Kidney epithelial cell (primary cell): Measurements from ENCODE around the gene SNPH. TPM values are rescaled to one million over a fixed set of nuclear protein-coding genes. Genes with fewer than 3 reads are reported as not detected.

Experiments
- DNase-seq: peaks from one replicate; pipeline ENCODE4 v3.0.0-alpha.2; 2010; ENCODE audit warnings: low read depth
- H3K27me3 ChIP-seq: 2 replicates; pipeline ENCODE4 v1.6.0; 2011; ENCODE audit warnings: low read length; ENCODE audit not compliant: control insufficient read depth, insufficient read depth
- H3K36me3 ChIP-seq: 2 replicates; pipeline ENCODE4 v1.5.1; 2011; ENCODE audit warnings: low read length; ENCODE audit not compliant: control insufficient read depth, insufficient read depth
- H3K4me3 ChIP-seq: 2 replicates; pipeline ENCODE4 v1.5.1; 2011; ENCODE audit warnings: low read depth, mild to moderate bottlenecking, control low read depth, low read length
- total RNA-seq: library from RNA; depleted of rRNA; stranded (reverse); fragments of >200 nt; gene quantifications from 2 replicates; pipeline ENCODE4 v1.2.3, GENCODE V29; 2015
- TF ChIP-seq, protein P1 (sequence below): IDR thresholded peaks from 2 replicates; pipeline ENCODE4 v1.5.1; 2011; ENCODE audit warnings: mild to moderate bottlenecking, moderate library complexity, low read length, control low read depth, inconsistent platforms; ENCODE audit not compliant: insufficient read depth, poor library complexity, severe bottlenecking

Gene SNPH
- total RNA-seq, 1 donor from 2014 or later, result 7.1 TPM

- H3K36me3 ChIP-seq, result no peaks in the 10 kb centered on the region
- DNase-seq, result no peak
- no peaks in the 10 kb centered on the region for H3K27me3 ChIP-seq
- H3K4me3 ChIP-seq, result no peak overlapping the region
- TF ChIP-seq, protein P1, sequence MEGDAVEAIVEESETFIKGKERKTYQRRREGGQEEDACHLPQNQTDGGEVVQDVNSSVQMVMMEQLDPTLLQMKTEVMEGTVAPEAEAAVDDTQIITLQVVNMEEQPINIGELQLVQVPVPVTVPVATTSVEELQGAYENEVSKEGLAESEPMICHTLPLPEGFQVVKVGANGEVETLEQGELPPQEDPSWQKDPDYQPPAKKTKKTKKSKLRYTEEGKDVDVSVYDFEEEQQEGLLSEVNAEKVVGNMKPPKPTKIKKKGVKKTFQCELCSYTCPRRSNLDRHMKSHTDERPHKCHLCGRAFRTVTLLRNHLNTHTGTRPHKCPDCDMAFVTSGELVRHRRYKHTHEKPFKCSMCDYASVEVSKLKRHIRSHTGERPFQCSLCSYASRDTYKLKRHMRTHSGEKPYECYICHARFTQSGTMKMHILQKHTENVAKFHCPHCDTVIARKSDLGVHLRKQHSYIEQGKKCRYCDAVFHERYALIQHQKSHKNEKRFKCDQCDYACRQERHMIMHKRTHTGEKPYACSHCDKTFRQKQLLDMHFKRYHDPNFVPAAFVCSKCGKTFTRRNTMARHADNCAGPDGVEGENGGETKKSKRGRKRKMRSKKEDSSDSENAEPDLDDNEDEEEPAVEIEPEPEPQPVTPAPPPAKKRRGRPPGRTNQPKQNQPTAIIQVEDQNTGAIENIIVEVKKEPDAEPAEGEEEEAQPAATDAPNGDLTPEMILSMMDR, result no peak
Observed at GRCh38 chr20:1291191-1291741, 25.2 kb downstream of the SNPH start.

DNA sequence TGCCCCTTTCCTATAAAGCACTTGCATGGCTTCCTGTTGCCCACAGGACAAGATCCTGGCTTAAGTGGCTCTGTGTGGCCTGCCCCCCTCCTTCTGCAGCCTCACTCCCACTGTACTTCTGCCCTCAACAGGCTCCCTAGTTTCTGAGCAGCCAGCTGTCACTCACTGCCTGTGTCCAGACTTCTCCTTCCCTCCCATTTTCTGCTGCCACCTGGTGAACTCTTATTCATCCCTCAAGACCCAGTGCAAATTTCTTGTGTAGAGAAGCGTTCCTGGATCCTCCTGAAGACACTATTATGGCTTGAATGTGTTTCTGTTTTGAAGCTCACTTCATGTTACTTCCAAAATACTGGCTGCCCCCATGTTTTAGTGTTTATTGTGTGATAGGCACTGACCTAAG, 26.5 kb downstream of the SNPH start:
- Histone ChIP-seq H3K27me3 (no peaks in the 10 kb centered on the region), H3K36me3 (no peaks in the 10 kb centered on the region), H3K4me3 (no peak overlapping the region)
- TF ChIP-seq, protein P1, result no peak
- no peak for DNase-seq

DNA sequence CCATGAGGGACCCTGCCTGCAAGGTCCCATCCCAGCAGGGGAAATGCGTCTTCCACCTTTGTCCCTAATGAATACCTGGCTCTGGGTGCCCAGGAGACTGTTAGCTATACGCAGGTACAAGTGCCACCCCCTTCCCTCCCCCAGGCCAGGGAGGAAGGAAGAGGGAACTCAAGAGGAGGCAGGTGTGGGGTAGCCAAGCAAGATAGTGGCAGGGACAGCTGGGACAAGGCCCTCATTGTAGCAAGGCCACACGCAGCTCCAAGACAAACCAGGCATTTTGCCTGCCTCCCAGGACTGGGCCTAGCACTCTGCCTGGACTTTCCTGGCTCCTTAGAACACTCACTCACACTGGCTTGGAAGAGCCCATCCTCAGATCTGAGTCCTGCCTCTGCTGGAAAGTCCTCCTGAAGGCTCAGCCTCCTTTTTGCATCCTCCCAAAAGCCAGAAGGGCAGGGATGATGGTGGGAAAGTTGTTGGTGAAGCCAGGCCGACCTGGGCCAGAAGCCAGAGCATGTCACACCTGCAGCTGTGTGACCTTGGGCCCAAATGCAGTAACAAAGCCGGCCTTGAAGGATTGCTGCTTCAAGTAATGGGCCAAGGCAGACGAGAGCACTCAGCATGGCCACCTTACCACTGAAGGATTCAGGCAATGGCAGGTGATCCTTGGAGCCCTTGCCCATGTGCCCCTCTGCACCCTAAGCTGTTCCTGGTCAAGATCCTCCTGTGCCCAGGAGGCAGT, 27.7 kb downstream of the SNPH start:
- no peak for DNase-seq
- H3K4me3 ChIP-seq, result no peak overlapping the region
- H3K27me3 ChIP-seq, result no peaks in the 10 kb centered on the region
- no peaks in the 10 kb centered on the region for H3K36me3 ChIP-seq
- TF ChIP-seq, protein P1, result no peak

- no peaks in the 10 kb centered on the region for H3K36me3 ChIP-seq
- no peak for DNase-seq
- TF ChIP-seq, protein P1, result no peak
- no peak overlapping the region for H3K4me3 ChIP-seq
- no peaks in the 10 kb centered on the region for H3K27me3 ChIP-seq
Observed at GRCh38 chr20:1294497-1294896, 28.4 kb downstream of the SNPH start.

DNA sequence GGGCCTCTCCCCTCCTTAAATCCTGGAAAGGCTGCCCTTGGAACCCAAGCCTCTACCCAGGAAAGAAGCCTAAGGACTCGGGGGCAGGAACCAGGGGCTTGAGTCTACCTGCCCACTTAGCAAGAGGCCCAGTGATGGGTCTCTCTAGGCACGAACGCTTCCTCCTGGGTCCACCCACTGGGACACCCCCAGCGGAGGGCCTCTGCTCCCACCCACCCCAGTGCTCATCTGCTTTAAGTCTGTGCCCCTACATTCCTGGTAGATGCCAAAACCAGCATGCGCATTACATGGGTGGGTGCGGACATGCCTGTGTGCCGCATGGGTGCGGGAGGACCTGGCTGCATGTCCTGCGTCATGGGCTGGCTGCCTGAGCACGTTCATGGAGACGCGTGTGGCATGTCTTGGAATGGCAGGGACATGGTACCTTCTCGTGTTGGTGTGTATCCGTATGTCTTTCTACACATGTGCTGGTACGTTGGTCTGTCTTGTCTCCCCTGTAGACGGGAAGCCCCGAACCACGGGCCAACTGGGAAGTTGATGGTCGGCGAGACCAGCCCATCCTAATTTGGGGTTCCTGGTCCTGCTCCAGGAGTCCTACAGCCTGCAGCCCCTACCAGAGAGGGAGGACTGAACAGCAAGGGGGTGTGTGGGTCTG, 29.3 kb downstream of the SNPH start:
- no peak overlapping the region for H3K4me3 ChIP-seq
- TF ChIP-seq, protein P1, result no peak
- no peak for DNase-seq
- no peaks in the 10 kb centered on the region for H3K36me3 ChIP-seq
- H3K27me3 ChIP-seq, result no peaks in the 10 kb centered on the region
